ENCODE data around the gene GGA1.
A peak's percentile ranks its signal among the peaks of the same experiment; 100 is the strongest.
"Not testable (repeated sequence)": the region's sequence is repeated elsewhere in the genome, so short reads cannot be mapped to it uniquely, and the experiment has no call there.

GGA1 gene

DNA sequence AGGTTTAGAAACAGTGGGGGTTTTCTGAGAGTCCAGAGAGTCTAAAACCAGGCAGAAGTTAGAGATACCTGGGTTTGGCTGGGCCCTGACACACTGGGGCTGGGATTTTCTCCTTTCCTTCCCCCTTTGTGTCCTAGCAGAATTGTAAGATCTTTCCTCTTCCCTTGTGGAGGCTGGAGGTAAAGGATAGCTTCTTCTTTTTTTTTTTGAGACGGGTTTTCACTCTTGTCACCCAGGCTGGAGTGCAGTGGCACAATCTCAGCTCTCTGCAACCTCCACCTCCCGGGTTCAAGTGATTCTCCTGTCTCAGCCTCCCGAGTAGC is 1.5 kb downstream of the GGA1 start:
- DNase-seq, result not testable (repeated sequence)

DNA sequence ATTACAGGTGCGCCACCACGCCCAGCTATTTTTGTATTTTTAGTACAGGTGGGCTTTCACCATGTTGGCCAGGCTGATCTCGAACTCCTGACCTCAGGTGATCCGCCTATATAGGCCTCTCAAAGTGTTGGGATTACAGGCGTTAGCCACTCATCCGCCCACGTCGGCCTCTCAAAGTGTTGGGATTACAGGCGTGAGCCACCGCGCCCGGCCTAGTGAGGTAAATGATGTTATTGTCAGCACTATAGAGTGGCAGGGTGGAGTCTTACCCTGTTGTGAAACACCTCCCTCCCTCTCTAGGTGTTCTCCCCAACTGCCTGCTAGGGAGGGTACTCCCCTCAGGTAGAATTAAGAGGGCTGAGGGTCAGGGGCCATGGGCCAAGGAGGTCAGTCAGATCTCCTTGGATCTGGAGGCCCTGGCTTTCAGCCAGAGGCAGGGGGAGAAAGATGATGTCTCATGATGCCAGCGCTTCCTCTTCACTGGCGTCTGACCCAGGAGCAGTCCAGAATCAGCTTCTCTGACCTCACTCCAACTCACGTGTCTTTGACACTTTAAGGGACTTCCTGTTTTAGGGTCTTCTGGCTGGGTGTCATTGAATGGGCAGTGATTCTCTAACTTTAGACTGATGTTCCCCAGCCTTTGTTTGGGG is 2.0 kb downstream of the GGA1 start:
- peak; percentile 57 for DNase-seq

DNA sequence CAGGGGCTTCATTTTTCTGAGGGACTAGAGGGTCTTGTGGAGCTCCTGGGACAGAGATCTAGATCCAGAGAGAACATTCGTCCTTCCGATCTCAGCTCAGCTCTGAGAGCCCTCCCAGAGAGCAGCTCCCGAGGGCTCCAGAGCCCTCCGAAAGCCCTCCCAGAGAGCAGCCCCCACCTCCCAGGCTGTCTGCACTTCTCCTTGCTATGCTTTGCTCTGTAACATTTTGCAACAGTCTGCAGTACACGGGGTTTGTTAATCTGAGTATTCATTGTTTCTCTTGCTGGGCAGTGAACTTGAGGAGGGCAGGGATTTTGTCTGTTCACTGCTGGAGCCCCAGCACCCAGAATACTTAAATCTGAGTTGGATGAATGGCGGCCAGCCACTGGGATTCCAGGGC is 2.6 kb downstream of the GGA1 start:
- DNase-seq, result no peak

DNA sequence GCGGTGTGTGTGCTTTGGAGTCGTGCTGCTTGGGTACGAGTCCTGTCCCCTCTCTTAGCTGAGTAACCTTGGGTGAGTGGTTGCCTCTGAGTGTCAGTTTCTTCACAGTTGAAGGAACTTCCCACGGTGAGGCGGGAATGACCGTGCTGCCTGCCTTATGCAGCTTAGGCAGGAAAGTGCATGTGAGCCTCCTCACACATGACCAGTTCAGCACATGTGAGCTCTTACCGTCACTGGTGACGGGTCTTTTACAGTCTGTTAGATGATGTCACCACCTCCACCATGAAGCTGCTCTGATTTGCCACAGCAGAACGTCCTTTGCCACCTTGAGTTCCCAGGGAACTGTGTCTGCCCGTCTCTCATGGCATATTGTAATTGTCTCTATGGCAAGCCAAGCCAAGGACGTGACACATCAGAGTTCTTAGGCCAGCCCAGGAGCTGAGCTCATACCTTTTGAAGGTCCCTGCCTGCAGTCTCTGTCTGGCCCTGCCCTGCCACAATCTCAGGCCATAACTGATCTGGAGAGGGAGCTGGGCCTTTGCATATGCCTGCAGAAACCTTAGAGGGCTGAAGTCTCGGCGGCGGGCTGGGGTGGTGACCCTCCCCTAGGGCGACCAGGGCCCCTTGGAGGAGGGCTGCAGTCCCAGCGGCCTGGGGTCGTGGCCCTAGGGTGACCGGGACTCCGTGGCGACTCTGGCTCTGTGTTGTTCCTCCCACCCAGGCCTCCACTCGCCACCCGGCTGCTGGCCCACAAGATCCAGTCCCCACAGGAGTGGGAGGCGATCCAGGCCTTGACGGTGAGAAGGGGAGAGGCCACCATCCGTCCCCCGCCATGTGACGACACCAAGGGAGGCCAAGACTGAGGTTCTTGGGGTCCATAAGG is 7.8 kb downstream of the GGA1 start:
- no peak for DNase-seq

DNA sequence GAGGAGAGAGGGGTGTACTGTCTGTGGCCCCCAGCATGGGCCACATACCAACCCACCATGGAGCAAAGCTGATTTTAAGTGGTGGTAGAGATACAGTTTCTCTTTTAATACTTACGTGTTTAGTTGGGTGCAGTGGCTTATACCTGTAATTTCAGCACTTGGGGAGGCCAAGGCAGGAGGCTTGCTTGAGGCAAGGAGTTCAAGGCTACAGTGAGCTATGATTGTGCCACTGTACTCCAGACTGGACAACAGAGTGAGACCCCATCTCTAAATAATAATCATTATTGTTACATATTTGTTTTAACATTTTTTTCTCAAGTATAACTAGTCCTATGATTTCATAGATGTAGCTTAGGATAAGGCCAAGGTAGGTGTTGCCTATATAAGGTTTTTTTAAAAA is 8.8 kb downstream of the GGA1 start:
- DNase-seq, result no peak

DNA sequence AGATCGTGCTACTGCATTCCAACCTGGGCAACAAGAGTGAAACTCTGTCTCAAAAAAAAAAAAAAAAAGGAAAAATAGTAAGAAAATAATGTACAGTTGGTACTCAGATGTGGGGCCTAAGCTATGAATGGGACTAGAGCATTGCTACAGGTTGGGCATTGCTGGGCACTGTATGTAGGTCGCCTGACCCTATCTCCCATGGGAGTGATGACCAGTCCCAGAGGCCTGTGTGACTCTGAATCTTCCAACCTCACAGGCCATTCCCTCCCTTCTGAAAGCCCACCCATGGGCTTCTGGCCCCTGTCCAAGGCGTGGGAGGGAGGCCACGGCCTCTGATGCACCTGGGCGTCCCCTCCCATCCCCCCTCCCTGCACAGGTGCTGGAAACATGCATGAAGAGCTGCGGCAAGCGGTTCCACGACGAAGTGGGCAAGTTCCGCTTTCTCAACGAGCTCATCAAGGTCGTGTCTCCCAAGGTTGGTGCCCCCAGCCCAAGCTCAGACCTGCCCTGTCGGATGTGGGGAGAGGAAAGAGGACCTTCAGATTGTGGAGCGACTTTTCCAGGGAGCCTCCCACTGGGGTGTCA is 9.5 kb downstream of the GGA1 start:
- DNase-seq, result no peak

DNA sequence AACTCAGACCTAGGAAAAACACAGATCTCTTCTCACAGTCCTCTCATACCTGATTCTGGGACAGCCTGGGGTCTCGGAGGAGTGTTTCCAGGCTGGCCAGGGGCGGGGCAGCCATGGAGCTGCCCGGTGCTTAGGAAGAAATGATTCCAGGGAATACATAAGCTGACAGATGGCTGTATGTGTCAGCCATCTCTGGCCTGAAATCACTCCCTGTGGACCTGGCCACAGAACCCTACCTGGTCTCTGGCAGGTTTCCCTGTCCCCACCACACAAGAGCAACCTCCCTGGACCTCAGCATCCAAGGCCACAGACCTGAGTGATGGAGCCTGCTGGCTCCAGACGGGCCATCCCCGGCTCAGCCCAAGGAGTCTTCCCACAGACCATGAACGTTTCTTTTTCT is 10.0 kb downstream of the GGA1 start:
- no peak for DNase-seq

DNA sequence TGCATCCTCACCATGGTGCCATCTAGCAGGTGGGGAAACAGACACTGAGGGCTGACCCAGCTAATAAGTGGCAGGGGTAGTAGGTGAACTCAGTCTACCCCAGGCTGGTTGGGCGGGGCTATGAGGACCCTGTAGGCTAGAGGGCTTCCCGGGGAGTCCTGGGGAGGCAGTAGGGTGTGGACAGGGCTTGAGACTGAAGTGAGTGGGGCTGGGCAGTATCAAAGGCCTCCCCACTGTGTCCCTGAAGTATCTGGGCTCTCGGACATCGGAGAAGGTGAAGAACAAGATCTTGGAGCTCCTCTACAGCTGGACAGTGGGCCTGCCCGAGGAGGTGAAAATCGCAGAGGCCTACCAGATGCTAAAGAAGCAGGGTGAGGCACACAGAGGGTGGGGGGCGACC is 11.4 kb downstream of the GGA1 start:
- no peak for DNase-seq

DNA sequence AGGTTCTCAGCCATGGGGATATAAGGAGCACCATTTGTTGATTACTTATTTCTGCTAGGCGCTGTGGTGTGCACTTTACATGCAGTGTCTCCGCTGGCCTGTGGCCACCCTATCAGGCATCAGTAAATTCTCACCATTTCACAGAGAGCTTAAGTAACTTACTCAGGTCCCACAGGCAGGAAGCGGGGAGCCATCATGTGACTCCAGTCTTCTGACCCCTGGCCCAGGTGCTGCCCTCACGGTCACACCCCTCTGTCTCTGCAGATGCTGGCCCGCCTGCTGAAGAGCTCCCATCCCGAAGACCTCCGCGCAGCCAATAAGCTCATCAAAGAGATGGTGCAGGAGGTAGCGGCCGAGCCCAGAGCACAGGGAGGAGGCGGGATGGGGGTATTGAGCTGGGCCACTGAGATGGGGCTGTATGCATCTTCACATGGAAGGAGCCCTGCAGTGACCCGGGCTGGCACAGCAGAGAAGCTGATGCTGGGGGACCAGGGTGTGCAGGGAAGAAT is 12.8 kb downstream of the GGA1 start:
- no peak for DNase-seq

DNA sequence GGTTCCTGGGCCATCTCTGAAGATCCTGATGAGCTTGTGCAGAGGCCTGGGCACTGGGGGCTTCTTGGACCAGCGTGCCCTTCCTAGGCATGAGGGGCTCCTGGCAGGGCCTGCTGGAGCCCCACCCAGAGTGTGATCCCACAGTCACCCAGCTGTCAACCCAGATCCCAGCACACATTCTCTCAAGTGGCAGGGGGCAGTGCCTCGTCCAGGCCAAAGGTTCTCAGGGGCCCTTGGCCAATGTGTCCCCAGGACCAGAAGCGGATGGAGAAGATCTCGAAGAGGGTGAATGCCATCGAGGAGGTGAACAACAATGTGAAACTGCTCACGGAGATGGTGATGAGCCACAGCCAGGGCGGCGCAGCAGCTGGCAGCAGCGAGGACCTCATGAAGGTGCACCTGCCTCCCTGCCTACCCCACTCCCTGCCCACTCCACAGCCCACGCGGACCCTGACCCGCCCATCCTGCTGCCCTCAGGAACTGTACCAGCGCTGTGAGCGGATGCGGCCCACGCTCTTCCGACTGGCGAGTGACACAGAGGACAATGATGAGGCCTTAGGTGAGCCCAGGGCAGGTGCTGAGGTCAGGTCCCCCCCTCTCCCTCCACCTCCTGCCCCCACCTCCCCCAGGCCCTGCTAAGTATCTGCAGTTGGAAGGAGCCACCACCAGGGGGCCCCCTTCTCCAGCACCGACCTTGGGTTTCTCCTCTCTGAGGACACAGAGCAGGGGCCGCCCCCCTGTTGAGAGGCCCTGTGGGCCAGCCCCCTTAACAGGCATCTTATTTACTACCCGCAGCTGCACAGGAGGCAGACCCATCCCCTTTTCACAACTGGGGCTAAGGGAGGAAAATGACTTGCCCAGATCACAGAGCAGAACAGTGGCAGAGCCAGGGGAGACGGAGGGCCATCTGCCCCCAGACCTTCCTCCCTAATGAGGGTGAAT is 14.7 kb downstream of the GGA1 start:
- no peak for DNase-seq

DNA sequence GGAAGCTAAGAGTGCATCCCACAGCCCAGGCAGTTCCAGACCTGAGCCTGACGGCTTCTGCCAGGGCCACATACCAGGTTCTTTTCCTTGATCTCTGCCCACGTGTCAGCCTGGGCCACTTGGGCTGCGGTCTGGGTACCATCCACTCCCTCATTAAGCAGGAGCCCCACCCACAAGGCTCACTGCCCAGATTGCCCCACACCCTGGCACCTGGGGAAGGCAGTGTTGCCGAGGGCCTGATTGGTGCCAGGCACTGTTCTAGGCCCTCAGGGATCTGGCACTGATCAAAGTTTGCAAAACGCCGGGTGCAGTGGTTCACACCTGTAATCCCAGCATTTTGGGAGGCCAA is 15.4 kb downstream of the GGA1 start:
- no peak for DNase-seq

DNA sequence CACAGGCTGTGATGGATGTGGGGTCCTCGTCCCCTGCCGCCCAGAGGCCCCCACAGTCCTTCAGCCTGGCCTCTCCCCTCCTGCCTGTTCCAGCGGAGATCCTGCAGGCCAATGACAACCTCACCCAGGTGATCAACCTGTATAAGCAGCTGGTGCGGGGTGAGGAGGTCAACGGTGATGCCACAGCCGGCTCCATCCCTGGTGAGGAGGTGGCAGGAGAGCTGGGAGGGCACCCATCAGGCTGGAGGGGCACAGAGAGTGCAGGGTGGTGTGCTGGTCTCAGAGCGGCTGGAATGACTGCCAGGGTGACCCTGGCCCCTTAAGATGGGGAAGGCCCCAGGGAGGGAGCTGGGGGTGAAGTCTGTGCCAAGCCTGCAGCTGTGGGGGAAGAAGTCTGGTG is 16.2 kb downstream of the GGA1 start:
- DNase-seq, result no peak

DNA sequence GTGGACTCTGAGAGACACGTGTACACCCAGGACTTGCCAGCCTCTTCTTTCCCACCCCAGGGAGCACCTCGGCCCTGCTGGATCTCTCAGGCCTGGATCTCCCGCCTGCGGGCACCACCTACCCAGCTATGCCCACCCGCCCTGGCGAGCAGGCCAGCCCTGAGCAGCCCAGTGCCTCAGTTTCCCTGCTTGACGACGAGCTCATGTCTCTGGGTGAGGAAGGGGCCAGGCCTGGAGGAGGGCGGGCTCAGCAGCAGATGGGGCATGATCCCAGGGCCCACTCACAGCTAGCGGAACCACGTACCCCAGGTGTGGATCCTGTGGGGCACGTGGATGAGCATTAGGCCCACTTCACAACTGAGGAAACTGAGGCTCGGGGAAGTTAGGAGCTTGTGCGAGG is 17.1 kb downstream of the GGA1 start:
- no peak for DNase-seq

DNA sequence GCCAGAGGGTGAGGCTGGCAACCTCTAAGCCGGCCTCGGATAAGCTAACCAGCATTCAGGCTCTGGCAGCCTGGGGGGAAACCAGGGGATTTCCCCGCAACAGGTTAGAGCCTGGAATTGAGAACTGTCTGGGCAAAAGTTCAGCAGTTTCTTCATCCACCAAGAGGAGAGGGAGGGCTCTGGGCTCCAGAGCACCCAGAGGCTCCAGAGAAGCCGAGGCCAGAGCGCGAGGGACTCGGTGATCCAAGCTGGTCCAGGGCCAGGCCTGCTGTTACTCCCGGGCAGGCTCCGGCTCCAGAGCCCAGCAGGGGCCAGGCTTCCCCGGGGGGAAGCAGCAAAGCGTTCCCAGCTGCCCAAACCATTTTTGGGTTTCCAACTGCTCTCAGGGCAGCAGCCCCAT is 17.5 kb downstream of the GGA1 start:
- DNase-seq, result no peak

DNA sequence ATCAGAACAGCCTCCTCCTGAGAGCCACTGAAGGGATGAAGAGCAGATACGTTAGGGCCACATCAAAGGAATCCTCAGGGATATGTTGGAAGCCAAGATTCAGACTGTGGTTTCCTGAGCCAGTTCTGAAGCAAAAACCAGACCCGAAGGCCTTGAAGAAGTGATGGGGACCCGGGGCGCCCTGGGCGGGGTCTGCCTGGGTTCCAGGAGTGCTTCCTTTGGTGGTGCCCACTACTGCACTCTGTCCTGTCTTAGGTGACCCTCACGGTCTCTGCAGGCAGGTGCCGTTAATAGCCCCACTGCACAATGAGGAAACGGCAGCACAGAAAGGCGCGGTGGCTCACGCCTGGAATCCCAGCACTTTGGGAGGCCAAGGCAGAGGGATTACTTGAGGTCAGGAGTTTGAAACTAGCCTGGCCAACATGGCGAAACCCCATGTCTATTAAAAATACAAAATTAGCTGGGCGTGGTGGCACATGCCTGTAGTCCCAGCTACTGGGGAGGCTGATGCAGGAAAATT is 18.0 kb downstream of the GGA1 start:
- peak; percentile 27 for DNase-seq

DNA sequence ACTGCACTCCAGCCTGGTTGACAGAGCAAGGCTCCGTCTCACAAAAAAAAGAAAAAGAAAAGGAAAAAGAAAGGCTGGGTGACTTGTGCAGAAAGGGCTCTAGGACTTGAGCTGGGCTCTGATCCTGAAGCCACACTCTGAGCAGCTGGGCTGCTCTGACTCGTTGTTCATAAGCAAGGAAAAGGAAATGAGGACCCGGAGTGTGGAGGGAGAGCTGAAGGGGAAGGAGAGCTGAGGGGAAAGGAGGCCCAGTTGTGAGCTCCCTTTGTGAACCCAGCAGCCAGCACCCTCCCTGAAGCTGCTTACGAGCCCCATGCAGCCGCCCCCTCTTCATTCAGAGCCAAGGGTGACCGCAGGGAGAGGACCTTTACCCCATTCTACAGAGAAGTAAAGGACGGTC is 18.5 kb downstream of the GGA1 start:
- peak; percentile 29 for DNase-seq

DNA sequence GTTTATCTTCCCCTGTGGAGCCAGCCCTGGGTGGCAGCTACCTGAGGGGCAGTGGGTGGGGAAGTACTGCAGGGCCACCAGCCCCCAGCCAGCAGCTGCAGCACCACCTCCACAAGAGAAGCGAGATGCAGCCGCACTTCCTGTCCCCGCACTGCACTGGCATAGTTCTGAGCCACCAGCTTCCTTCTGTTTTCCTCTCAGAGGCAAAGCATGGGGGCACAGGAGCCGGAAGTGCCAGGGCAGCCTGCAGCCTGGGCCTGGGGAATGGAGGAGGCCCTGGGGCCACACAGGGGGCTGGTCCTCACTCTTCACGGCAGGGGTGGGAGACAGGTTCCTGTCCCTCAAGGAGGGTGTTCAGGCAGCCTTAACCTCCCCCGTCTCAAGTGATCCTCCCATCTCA is 18.9 kb downstream of the GGA1 start:
- DNase-seq, result peak; percentile 59

DNA sequence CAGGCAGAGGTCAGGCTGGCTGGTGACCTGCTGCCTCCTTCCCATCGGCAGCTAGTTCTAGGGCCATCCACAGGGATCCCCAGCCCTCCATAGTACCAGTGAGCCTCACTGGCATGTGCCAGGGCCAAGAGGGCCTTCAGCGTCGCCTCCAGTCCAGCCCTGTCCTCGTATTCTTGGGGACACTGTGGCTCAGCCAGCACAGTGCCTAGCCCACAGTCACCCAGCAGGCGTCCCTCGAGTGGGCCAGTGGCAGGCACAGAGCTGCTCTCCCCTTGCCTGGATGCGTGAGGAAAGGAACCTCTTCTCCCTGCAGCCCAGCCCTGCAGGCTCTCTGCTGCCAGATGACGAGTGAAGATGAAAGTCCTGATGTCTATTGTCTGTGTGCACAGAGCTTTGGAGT is 20.2 kb downstream of the GGA1 start:
- no peak for DNase-seq

DNA sequence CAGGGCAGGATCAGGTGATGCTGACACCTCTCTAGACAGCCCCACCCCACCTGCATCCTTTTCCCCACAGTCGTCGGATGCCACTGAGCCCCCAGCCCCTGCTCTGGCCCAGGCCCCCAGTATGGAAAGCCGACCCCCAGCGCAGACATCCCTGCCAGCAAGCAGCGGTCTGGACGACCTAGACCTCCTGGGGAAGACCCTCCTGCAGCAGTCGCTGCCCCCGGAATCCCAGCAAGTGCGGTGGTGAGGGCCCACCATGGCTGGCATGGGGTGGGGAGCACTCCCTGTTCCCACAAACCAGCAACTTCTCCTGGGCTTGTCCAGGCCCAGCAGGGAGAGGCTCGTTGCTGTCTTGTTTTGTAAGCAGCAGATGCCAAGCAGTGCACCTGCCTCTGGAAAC is 21.3 kb downstream of the GGA1 start:
- no peak for DNase-seq

DNA sequence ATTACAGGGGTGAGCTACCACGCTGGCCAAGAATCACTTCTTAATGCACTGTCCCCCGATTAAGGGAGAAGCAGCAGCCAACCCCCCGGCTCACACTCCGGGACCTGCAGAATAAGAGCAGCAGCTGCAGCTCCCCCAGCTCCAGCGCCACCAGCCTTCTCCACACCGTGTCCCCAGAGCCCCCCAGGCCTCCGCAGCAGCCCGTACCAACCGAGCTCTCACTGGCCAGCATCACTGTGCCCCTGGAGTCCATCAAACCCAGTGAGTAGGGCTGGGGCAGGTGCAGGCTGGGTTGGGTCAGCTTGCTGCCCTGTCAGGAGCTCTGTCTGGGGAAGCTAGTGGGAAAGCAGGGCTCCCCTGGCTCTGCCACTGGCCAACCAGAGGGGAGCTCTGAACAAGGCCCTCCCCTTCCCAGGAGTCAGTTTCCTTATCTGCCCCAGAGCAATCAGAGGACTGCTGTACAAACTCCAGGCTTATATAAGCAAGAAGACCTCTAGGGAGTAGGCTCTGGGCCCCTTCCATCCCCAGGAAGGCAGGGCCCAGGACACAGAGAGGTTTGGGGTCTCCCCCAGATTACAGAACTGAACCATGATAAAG is 22.3 kb downstream of the GGA1 start:
- no peak for DNase-seq

DNA sequence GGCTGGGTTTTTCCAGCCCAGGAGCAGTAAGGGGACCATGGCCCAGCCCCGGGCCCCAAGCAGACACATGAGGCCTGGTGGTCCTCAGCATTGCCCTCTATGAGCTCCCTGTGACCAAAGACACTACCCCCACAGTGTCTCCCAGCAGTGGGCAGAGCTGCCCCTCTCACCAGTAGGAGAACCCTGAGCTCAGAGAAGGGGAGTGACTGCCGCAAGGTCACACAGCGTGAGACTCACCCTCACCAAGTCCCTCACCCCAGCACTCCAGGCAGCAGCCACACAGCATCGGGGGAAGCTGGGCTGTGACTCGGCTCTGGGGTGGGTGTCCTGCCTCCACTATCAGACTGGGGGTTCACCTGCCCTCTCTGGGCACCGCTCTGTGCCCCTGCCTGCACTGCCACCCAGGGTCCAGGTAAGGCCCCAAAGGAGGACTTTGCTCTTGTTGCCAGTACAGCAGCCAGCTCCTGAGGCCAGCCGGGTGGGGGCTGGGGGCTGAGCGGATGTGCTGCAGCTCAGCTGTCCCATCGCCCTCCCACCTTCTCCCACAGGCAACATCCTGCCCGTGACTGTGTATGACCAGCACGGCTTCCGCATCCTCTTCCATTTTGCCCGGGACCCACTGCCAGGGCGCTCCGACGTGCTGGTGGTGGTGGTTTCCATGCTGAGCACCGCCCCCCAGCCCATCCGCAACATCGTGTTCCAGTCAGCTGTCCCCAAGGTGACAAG is 23.0 kb downstream of the GGA1 start:
- DNase-seq, result no peak
